Measurements from ENCODE around the gene ATP1A3.

ATP1A3 gene

DNA sequence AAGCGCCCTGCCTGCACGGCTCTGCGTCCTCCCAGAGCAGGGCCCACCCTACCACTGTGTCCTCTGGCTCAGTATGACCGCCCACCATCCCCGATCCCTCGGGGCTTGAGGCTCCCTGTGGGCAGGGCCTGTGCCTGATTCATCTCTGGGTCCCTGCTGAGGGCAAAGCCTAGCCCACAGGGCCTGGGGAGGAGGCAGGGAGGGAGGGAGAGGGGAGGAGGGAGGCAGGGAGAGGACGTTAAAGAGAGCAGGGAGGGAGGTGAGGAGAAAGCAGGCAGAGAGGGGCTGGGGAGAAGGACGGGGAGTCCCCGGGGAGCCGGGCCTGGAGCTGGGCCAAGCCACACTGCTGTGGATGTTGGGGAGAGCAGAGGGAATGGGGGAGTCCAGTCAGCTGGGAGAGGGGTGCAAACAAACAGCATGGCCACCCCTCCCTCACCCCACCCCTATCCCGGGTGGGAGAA lies 61.7 kb downstream of the ATP1A3 start:
- no peak for DNase-seq
- Histone ChIP-seq H4K8ac (ENCODE audit: low read length) (no peak overlapping the region), H3K27me3 (ENCODE audit: control insufficient read depth in 1 of 2, insufficient read depth in 1 of 2, low read length in 2 of 2) (peaks cover 81 to 84% of the 10 kb centered on the region in 2 experiments), H2BK12ac (ENCODE audit: low read length in 2 of 2) (no peak overlapping the region), H2AK5ac (ENCODE audit: low read length, severe bottlenecking) (no peak overlapping the region), H3K4ac (ENCODE audit: low read depth in 1 of 2, low read length in 2 of 2) (no peak overlapping the region), H3K23ac (ENCODE audit: low read length in 2 of 2) (no peak overlapping the region), H3K27ac (ENCODE audit: low read length, poor library complexity, severe bottlenecking) (no peak overlapping the region), H3K4me1 (ENCODE audit: control insufficient read depth, insufficient read depth, low read depth, low read length) (peaks cover 15% of the 10 kb centered on the region), H2BK120ac (ENCODE audit: low read depth, low read length) (no peak overlapping the region), H3K36me3 (ENCODE audit: control insufficient read depth in 1 of 2, insufficient read depth in 2 of 2, low read depth in 1 of 2, low read length in 2 of 2) (no peaks in the 10 kb centered on the region), H2BK15ac (ENCODE audit: low read depth, poor library complexity, severe bottlenecking) (no peak overlapping the region), H3K14ac (ENCODE audit: low read length in 2 of 2) (no peak overlapping the region), H3K4me2 (ENCODE audit: low read length, poor library complexity, severe bottlenecking) (no peak overlapping the region), H3K9me3 (ENCODE audit: control insufficient read depth, low read length) (no peaks in the 10 kb centered on the region), H2AFZ (ENCODE audit: low read depth, low read length) (no peak overlapping the region), H2BK5ac (ENCODE audit: low read depth, low read length, poor library complexity, severe bottlenecking) (no peak overlapping the region), H3K18ac (ENCODE audit: low read depth in 1 of 2, low read length in 2 of 2) (no peak overlapping the region), H3K79me1 (replicated peaks; ENCODE audit: low read length, poor library complexity, severe bottlenecking) (no peaks in the 10 kb centered on the region), H4K91ac (ENCODE audit: low read length) (no peak overlapping the region), H3K9ac (ENCODE audit: low read length) (no peak overlapping the region), H3K4me3 (ENCODE audit: insufficient read depth in 1 of 2, low read depth in 1 of 2, low read length in 2 of 2) (no peak overlapping the region)
- WGBS = 15% methylated on average over 10 of the region's 11 CpGs

DNA sequence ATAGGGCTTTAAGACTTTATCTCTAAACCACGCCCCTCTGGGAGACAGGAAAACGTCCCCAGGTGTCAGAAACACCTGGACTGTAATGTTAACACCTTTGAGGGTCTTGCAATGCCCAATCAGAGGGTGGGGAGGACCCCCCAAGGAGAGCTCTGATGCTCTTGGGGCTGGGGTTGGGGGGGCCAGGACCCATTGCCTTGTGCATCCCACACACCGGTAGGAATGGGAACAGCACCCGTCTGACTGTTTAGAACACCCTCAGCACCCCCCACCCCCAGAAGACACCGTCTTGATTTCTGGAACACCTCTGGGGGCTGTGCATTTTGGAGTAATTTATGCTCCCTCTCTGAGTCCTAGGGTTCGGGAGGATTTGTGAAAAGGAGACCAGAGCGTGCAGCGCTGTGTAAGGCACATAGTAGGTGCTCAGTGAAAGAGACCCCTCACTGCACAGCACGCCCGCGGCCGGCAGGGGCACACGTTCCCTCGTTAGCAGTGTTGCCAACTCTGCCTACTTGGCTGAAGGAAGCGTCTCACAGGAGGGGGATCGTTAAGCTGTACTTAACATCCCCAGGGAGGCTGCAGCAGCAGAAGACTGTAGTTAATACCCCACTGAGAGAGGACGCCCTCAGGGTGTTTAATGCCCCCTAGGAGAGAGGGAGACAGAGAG lies 63.0 kb downstream of the ATP1A3 start:
- DNase-seq = no peak
- no peak overlapping the region for H4K8ac ChIP-seq (ENCODE audit: low read length)
- no peak overlapping the region for H2BK12ac ChIP-seq (ENCODE audit: low read length in 2 of 2)
- H3K4ac ChIP-seq (ENCODE audit: low read depth in 1 of 2, low read length in 2 of 2) = no peak overlapping the region
- peaks cover 84 to 85% of the 10 kb centered on the region in 2 experiments for H3K27me3 ChIP-seq (ENCODE audit: control insufficient read depth in 1 of 2, insufficient read depth in 1 of 2, low read length in 2 of 2)
- no peak overlapping the region for H2AFZ ChIP-seq (ENCODE audit: low read depth, low read length)
- no peak overlapping the region for H3K4me2 ChIP-seq (ENCODE audit: low read length, poor library complexity, severe bottlenecking)
- no peak overlapping the region for H2BK5ac ChIP-seq (ENCODE audit: low read depth, low read length, poor library complexity, severe bottlenecking)
- H3K4me3 ChIP-seq (ENCODE audit: insufficient read depth in 1 of 2, low read depth in 1 of 2, low read length in 2 of 2) = no peak overlapping the region
- no peak overlapping the region for H4K91ac ChIP-seq (ENCODE audit: low read length)
- H2BK120ac ChIP-seq (ENCODE audit: low read depth, low read length) = no peak overlapping the region
- no peak overlapping the region for H3K23ac ChIP-seq (ENCODE audit: low read length in 2 of 2)
- WGBS = 9% methylated on average over 15 of the region's 17 CpGs
- H3K79me1 ChIP-seq (replicated peaks; ENCODE audit: low read length, poor library complexity, severe bottlenecking) = no peaks in the 10 kb centered on the region
- H2BK15ac ChIP-seq (ENCODE audit: low read depth, poor library complexity, severe bottlenecking) = no peak overlapping the region
- H3K9me3 ChIP-seq (ENCODE audit: control insufficient read depth, low read length) = peaks cover 3% of the 10 kb centered on the region
- H3K36me3 ChIP-seq (ENCODE audit: control insufficient read depth in 1 of 2, insufficient read depth in 2 of 2, low read depth in 1 of 2, low read length in 2 of 2) = no peaks in the 10 kb centered on the region
- H3K9ac ChIP-seq (ENCODE audit: low read length) = no peak overlapping the region
- H3K4me1 ChIP-seq (ENCODE audit: control insufficient read depth, insufficient read depth, low read depth, low read length) = peaks cover 15% of the 10 kb centered on the region
- H3K18ac ChIP-seq (ENCODE audit: low read depth in 1 of 2, low read length in 2 of 2) = no peak overlapping the region
- no peak overlapping the region for H3K27ac ChIP-seq (ENCODE audit: low read length, poor library complexity, severe bottlenecking)
- no peak overlapping the region for H2AK5ac ChIP-seq (ENCODE audit: low read length, severe bottlenecking)
- H3K14ac ChIP-seq (ENCODE audit: low read length in 2 of 2) = no peak overlapping the region

DNA sequence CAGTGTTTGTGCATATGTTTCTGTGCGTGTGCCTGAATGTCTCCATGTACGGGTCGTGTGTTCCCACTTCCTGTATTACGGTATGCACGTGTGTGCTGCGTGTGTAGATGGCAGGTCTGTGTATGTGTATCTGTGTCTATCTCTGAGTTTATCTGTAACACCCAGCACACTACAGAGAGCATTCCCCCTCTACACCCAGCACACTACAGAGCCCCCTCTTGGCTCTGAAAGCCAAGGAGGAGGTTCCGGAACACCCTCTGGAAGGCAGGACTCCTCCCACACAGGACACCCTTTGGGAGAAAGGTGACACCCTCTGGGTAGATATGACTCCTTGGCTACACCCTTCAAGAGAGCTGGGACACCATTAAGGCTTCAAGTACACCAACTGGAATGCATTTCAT lies 63.7 kb downstream of the ATP1A3 start:
- Histone ChIP-seq H3K9me3 (ENCODE audit: control insufficient read depth, low read length) (peaks cover 6% of the 10 kb centered on the region), H2BK12ac (ENCODE audit: low read length in 2 of 2) (no peak overlapping the region), H2AK5ac (ENCODE audit: low read length, severe bottlenecking) (no peak overlapping the region), H2BK120ac (ENCODE audit: low read depth, low read length) (no peak overlapping the region), H3K18ac (ENCODE audit: low read depth in 1 of 2, low read length in 2 of 2) (no peak overlapping the region), H2BK15ac (ENCODE audit: low read depth, poor library complexity, severe bottlenecking) (no peak overlapping the region), H3K14ac (ENCODE audit: low read length in 2 of 2) (no peak overlapping the region), H2AFZ (ENCODE audit: low read depth, low read length) (no peak overlapping the region), H3K27ac (ENCODE audit: low read length, poor library complexity, severe bottlenecking) (no peak overlapping the region), H3K4me2 (ENCODE audit: low read length, poor library complexity, severe bottlenecking) (no peak overlapping the region), H3K36me3 (ENCODE audit: control insufficient read depth in 1 of 2, insufficient read depth in 2 of 2, low read depth in 1 of 2, low read length in 2 of 2) (no peaks in the 10 kb centered on the region), H4K91ac (ENCODE audit: low read length) (no peak overlapping the region), H4K8ac (ENCODE audit: low read length) (no peak overlapping the region), H2BK5ac (ENCODE audit: low read depth, low read length, poor library complexity, severe bottlenecking) (no peak overlapping the region), H3K27me3 (ENCODE audit: control insufficient read depth in 1 of 2, insufficient read depth in 1 of 2, low read length in 2 of 2) (peaks cover 87 to 90% of the 10 kb centered on the region in 2 experiments), H3K4me1 (ENCODE audit: control insufficient read depth, insufficient read depth, low read depth, low read length) (peaks cover 15% of the 10 kb centered on the region), H3K79me1 (replicated peaks; ENCODE audit: low read length, poor library complexity, severe bottlenecking) (no peaks in the 10 kb centered on the region), H3K9ac (ENCODE audit: low read length) (no peak overlapping the region), H3K4me3 (ENCODE audit: insufficient read depth in 1 of 2, low read depth in 1 of 2, low read length in 2 of 2) (no peak overlapping the region), H3K23ac (ENCODE audit: low read length in 2 of 2) (no peak overlapping the region), H3K4ac (ENCODE audit: low read depth in 1 of 2, low read length in 2 of 2) (no peak overlapping the region)
- DNase-seq = no peak
- WGBS = 53% methylated on average over 2 of the region's 7 CpGs

DNA sequence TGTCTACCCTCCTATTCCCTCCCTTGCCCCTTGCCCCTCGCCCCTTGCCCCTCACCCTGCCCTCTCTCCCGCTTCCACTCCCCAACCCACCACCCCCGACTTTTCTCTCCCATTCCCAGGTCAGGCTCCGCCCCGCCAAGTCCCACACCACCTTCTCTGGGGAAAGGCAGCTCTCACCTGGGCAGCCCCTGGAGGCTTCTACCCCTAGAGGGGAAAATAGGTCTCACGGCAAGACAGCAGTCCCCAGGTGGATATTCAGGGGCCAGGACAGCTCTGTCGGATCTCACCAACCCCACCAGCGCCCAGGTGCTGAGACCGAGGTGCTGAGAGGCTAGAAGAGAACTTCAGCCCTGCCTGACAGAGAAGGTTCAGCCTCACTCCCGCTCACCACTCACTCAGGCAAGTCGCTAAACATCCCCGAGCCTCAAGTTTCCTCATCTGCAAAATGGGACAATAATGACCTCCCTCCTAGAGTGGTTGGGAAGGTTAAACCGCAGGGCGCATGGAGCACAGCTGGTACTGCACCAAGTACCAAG lies 64.4 kb downstream of the ATP1A3 start:
- no peak overlapping the region for H3K9ac ChIP-seq (ENCODE audit: low read length)
- no peak for DNase-seq
- no peak overlapping the region for H3K23ac ChIP-seq (ENCODE audit: low read length in 2 of 2)
- H3K27ac ChIP-seq (ENCODE audit: low read length, poor library complexity, severe bottlenecking) = no peak overlapping the region
- H3K4me3 ChIP-seq (ENCODE audit: insufficient read depth in 1 of 2, low read depth in 1 of 2, low read length in 2 of 2) = no peak overlapping the region
- H3K4me2 ChIP-seq (ENCODE audit: low read length, poor library complexity, severe bottlenecking) = no peak overlapping the region
- H2AFZ ChIP-seq (ENCODE audit: low read depth, low read length) = no peak overlapping the region
- H2BK12ac ChIP-seq (ENCODE audit: low read length in 2 of 2) = no peak overlapping the region
- no peaks in the 10 kb centered on the region for H3K79me1 ChIP-seq (replicated peaks; ENCODE audit: low read length, poor library complexity, severe bottlenecking)
- 32% methylated on average over 14 of the region's 14 CpGs for WGBS
- H4K8ac ChIP-seq (ENCODE audit: low read length) = no peak overlapping the region
- H3K4ac ChIP-seq (ENCODE audit: low read depth in 1 of 2, low read length in 2 of 2) = no peak overlapping the region
- H2BK120ac ChIP-seq (ENCODE audit: low read depth, low read length) = no peak overlapping the region
- H3K27me3 ChIP-seq (ENCODE audit: control insufficient read depth in 1 of 2, insufficient read depth in 1 of 2, low read length in 2 of 2) = peaks cover 87 to 90% of the 10 kb centered on the region in 2 experiments
- H3K4me1 ChIP-seq (ENCODE audit: control insufficient read depth, insufficient read depth, low read depth, low read length) = peaks cover 15% of the 10 kb centered on the region
- no peak overlapping the region for H3K18ac ChIP-seq (ENCODE audit: low read depth in 1 of 2, low read length in 2 of 2)
- peaks cover 6% of the 10 kb centered on the region for H3K9me3 ChIP-seq (ENCODE audit: control insufficient read depth, low read length)
- no peak overlapping the region for H2BK15ac ChIP-seq (ENCODE audit: low read depth, poor library complexity, severe bottlenecking)
- no peak overlapping the region for H4K91ac ChIP-seq (ENCODE audit: low read length)
- no peak overlapping the region for H2BK5ac ChIP-seq (ENCODE audit: low read depth, low read length, poor library complexity, severe bottlenecking)
- no peak overlapping the region for H2AK5ac ChIP-seq (ENCODE audit: low read length, severe bottlenecking)
- H3K36me3 ChIP-seq (ENCODE audit: control insufficient read depth in 1 of 2, insufficient read depth in 2 of 2, low read depth in 1 of 2, low read length in 2 of 2) = no peaks in the 10 kb centered on the region
- no peak overlapping the region for H3K14ac ChIP-seq (ENCODE audit: low read length in 2 of 2)
